Right atrium auricular region (tissue), 2 donors: Measurements from ENCODE around the gene NHS. TPM values are rescaled to one million over a fixed set of nuclear protein-coding genes. Genes with fewer than 3 reads are reported as not detected.

Experiments
- DNase-seq: peaks from one replicate; pipeline ENCODE4 v3.0.0-alpha.2; 2019; ENCODE audit warnings: low spot score
- H3K27ac ChIP-seq, 2 donors: fragments of 200-600 bp; sonication (generic); 1 replicate in 1 of 2; 2 replicates in 1 of 2; pipeline ENCODE4 v1.5.1; 2016 to 2019
- H3K27me3 ChIP-seq, 2 donors: fragments of 200-600 bp; sonication (generic); one replicate each; pipeline versions ENCODE4 v1.5.1 to v1.6.0; 2017 to 2019
- H3K36me3 ChIP-seq: fragments of 200-600 bp; sonication (generic); one replicate; pipeline ENCODE4 v1.5.1; 2016
- H3K4me1 ChIP-seq, 2 donors: fragments of 200-600 bp; sonication (generic); one replicate each; pipeline versions ENCODE4 v1.5.1 to v1.6.0; 2017 to 2019
- H3K4me3 ChIP-seq, 2 donors: fragments of 200-600 bp; sonication (generic); 1 replicate in 1 of 2; 2 replicates in 1 of 2; pipeline ENCODE4 v1.5.1; 2017 to 2019; ENCODE audit warnings: mild to moderate bottlenecking in 1 of 2, moderate library complexity in 1 of 2
- H3K9me3 ChIP-seq, 2 donors: fragments of 200-600 bp; sonication (generic); one replicate each; pipeline ENCODE4 v1.5.1; 2019
- CTCF ChIP-seq, 2 donors: fragments of 200-600 bp; sonication (generic); IDR thresholded peaks; one replicate each; pipeline ENCODE4 v1.5.1; 2019; ENCODE audit warnings: antibody characterized with exemption in 2 of 2
- total RNA-seq, 2 donors: library from RNA; depleted of rRNA; stranded (reverse); fragments of >200 nt; gene quantifications; one replicate each; pipeline ENCODE4 v1.1.0, GENCODE V29; 2016

Gene NHS
- total RNA-seq, 2 donors from 2014 or later: 0.59 to 2.0 TPM

GRCh38 chrX:17390419-17390850 lies 15.4 kb downstream of the NHS start:
- Histone ChIP-seq H3K4me3 (no peak overlapping the region), H3K27me3 (no peaks in the 10 kb centered on the region), H3K9me3 (no peaks in the 10 kb centered on the region), H3K4me1 (no peaks in the 10 kb centered on the region), H3K36me3 (no peaks in the 10 kb centered on the region), H3K27ac (no peak overlapping the region)
- no peak for TF ChIP-seq CTCF (IDR thresholded peaks at IDR 0.05)
- no peak for DNase-seq

DNA sequence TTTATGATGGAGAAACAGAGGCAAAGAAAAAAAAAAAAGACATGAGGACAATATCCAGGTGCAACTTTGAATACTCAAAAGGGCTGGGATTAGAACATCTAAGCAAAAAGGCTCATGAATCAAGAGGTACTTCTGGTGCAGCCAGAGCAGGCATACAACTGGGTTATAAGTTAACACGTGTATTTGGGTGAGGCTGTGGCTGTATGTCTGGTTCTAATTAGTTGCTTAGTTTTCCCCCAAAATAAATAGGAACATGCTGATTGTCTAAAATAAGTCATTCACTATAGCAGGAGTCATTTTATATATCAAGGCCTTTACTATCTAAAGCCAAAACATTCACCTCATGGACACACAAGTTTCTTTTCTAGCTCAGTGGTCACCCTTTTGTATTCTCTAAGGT lies 20.2 kb downstream of the NHS start:
- DNase-seq: no peak
- Histone ChIP-seq H3K4me1 (no peaks in the 10 kb centered on the region), H3K4me3 (no peak overlapping the region), H3K27ac (no peak overlapping the region), H3K36me3 (no peaks in the 10 kb centered on the region), H3K9me3 (peaks cover 0 to 13% of the 10 kb centered on the region in 2 donors), H3K27me3 (no peaks in the 10 kb centered on the region)
- TF ChIP-seq CTCF (IDR thresholded peaks at IDR 0.05): no peak

GRCh38 chrX:17397074-17397473 lies 22.1 kb downstream of the NHS start:
- no peaks in the 10 kb centered on the region for H3K4me1 ChIP-seq
- DNase-seq: no peak
- H3K4me3 ChIP-seq: no peak overlapping the region
- H3K9me3 ChIP-seq: peaks cover 0 to 13% of the 10 kb centered on the region in 2 donors
- no peaks in the 10 kb centered on the region for H3K27me3 ChIP-seq
- no peak overlapping the region for H3K27ac ChIP-seq
- H3K36me3 ChIP-seq: no peaks in the 10 kb centered on the region
- no peak for TF ChIP-seq CTCF (IDR thresholded peaks at IDR 0.05)

GRCh38 chrX:17403189-17403691 lies 28.2 kb downstream of the NHS start:
- Histone ChIP-seq H3K4me1 (no peaks in the 10 kb centered on the region), H3K36me3 (no peaks in the 10 kb centered on the region), H3K9me3 (peaks cover 0 to 5% of the 10 kb centered on the region in 2 donors), H3K4me3 (no peak overlapping the region), H3K27ac (no peak overlapping the region), H3K27me3 (no peaks in the 10 kb centered on the region)
- TF ChIP-seq CTCF (IDR thresholded peaks at IDR 0.05): no peak
- no peak for DNase-seq

GRCh38 chrX:17403972-17404371 lies 29.0 kb downstream of the NHS start:
- no peak overlapping the region for H3K27ac ChIP-seq
- no peaks in the 10 kb centered on the region for H3K4me1 ChIP-seq
- H3K27me3 ChIP-seq: no peaks in the 10 kb centered on the region
- no peaks in the 10 kb centered on the region for H3K9me3 ChIP-seq
- H3K4me3 ChIP-seq: no peak overlapping the region
- no peak for DNase-seq
- H3K36me3 ChIP-seq: no peaks in the 10 kb centered on the region
- TF ChIP-seq CTCF (IDR thresholded peaks at IDR 0.05): no peak
